ENCODE results near the gene BMP15. TPM values are rescaled to one million over a fixed set of nuclear protein-coding genes. Genes with fewer than 3 reads are reported as not detected.

The BMP15 gene
- total RNA-seq (not detected), polyA plus RNA-seq (under 1 TPM in 1 of 2 donors, not detected in 1; 0.06 TPM)
- long read RNA-seq, donor 1, result 0 reads
- long read RNA-seq, donor 2, result 0 reads
- long read RNA-seq, donor 3, result 0 reads

DNA sequence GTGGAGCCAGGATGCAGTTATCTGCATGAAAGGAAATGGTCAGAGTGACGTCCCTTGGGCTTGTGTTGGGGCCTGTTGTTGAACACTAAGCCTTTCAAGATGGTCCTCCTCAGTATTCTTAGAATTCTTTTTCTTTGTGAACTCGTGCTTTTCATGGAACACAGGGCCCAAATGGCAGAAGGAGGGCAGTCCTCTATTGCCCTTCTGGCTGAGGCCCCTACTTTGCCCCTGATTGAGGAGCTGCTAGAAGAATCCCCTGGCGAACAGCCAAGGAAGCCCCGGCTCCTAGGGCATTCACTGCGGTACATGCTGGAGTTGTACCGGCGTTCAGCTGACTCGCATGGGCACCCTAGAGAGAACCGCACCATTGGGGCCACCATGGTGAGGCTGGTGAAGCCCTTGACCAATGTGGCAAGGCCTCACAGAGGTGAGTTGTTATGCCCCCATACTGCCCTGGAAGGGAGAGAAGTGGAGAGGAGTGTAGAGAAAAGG, at the start of gene BMP15:
Gene BMP15 (plus strand): TSS at position 51 of the 492 bp plus-strand sequence. CDS start 49 bp downstream, at position 100.
- no peak within 1 kb of the TSS for H3K4me3 ChIP-seq
- no peak within 1 kb of the TSS for H3K27ac ChIP-seq
- intact Hi-C loops (cut with DNase I), result no loop called here
- WGBS, 3 donors, result 75 to 84% (median 82%) methylated on average over 9 of the region's 9 CpGs
- no peaks in the 10 kb centered on the region for H3K36me3 ChIP-seq
- TF ChIP-seq, protein P1, sequence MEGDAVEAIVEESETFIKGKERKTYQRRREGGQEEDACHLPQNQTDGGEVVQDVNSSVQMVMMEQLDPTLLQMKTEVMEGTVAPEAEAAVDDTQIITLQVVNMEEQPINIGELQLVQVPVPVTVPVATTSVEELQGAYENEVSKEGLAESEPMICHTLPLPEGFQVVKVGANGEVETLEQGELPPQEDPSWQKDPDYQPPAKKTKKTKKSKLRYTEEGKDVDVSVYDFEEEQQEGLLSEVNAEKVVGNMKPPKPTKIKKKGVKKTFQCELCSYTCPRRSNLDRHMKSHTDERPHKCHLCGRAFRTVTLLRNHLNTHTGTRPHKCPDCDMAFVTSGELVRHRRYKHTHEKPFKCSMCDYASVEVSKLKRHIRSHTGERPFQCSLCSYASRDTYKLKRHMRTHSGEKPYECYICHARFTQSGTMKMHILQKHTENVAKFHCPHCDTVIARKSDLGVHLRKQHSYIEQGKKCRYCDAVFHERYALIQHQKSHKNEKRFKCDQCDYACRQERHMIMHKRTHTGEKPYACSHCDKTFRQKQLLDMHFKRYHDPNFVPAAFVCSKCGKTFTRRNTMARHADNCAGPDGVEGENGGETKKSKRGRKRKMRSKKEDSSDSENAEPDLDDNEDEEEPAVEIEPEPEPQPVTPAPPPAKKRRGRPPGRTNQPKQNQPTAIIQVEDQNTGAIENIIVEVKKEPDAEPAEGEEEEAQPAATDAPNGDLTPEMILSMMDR (IDR thresholded peaks at IDR 0.05), result no peak
- TF ChIP-seq EP300 (IDR thresholded peaks at IDR 0.05) (no peak), POLR2A (IDR thresholded peaks at IDR 0.05) (no peak)
- H3K4me1 ChIP-seq (ENCODE audit: insufficient read depth), result no peaks in the 10 kb centered on the region
- H3K9me3 ChIP-seq, result no peaks in the 10 kb centered on the region
- H3K27me3 ChIP-seq, result no peaks in the 10 kb centered on the region
- DNase-seq, result no peak

DNA sequence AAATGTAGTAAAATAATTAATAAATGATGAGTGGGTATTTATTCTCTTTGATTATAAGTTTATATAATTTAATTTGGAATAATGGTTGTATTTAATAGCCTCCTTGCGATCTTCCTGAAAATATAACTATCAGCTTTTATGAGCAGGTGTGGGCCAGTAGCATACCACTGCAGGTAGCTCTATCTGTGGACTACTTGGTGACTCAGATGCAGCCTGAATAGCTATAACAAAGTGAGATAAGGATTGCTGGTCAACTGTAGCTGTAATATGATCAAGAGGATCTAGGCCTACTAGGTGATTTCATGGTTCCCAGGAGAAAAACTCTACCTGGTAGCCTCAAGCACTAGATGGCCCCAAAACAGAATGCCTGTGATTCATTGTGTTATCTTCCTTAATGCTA, 47.1 kb upstream of the BMP15 start:
- DNase-seq, result no peak
- Histone ChIP-seq H3K27me3 (no peaks in the 10 kb centered on the region), H3K4me3 (no peak overlapping the region), H3K4me1 (ENCODE audit: insufficient read depth) (no peaks in the 10 kb centered on the region), H3K36me3 (no peaks in the 10 kb centered on the region), H3K9me3 (no peaks in the 10 kb centered on the region), H3K27ac (no peak overlapping the region)
- TF ChIP-seq, protein P1 (IDR thresholded peaks at IDR 0.05), result no peak
- TF ChIP-seq POLR2A (IDR thresholded peaks at IDR 0.05), result no peak
- no peak for TF ChIP-seq EP300 (IDR thresholded peaks at IDR 0.05)
- WGBS, 3 donors, result 86 to 97% (median 96%) methylated on average over 1 of the region's 1 CpG
- intact Hi-C loops (cut with DNase I), result no loop called here

DNA sequence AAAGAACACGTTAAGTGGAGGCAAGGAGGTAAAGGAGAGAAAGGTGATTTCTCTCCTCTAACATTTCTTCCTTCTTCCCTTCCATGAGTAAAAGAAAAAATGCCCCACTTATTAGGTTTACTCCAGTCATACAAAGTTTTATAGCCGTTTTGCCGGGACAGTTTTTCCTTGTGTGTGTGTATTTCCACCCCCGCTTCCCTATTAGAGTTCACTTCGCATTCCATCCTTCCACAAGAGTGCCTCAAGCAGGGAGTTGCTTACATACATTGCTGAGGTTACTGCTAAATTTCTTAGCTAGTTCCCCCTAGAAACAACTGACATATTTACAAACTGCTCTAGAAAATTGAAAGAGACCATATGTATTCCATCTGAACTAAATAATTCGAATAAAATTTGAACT, 45.2 kb upstream of the BMP15 start:
- no peak overlapping the region for H3K4me3 ChIP-seq
- no peaks in the 10 kb centered on the region for H3K4me1 ChIP-seq (ENCODE audit: insufficient read depth)
- WGBS, 3 donors, result 28 to 31% (median 29%) methylated on average over 6 of the region's 6 CpGs
- TF ChIP-seq EP300 (IDR thresholded peaks at IDR 0.05) (no peak), POLR2A (IDR thresholded peaks at IDR 0.05) (no peak)
- TF ChIP-seq, protein P1 (IDR thresholded peaks at IDR 0.05), result no peak
- DNase-seq, result no peak
- H3K27me3 ChIP-seq, result no peaks in the 10 kb centered on the region
- no peaks in the 10 kb centered on the region for H3K9me3 ChIP-seq
- no peaks in the 10 kb centered on the region for H3K36me3 ChIP-seq
- H3K27ac ChIP-seq, result no peak overlapping the region
- intact Hi-C loops (cut with DNase I), result no loop called here

DNA sequence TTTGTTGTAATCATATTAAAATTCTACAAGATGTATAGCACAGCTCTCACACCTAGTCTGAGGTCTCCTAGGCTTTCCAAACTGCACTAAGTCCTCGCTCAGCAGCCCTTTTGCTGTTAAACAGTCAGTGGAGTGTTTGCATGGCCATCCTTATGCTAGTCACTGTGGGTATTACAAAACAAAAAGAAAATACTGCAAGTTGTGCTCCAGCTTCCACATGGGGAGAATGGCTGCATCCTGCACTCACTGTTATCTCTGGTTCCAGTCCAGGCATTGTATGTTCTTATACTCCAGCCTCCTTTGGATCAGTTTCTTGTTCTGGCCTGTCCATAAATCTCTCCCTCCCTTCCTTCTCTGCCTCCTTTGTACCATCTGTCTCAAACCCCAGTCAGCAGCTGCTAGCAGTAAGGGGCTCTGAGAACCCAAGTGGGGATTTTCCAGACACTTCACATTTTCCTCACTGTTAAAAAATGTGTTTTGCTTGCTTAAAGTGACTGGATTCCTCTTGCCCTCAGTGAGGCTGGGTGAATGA, 38.5 kb upstream of the BMP15 start:
- no peak overlapping the region for H3K27ac ChIP-seq
- no peaks in the 10 kb centered on the region for H3K9me3 ChIP-seq
- H3K27me3 ChIP-seq, result no peaks in the 10 kb centered on the region
- no peaks in the 10 kb centered on the region for H3K4me1 ChIP-seq (ENCODE audit: insufficient read depth)
- intact Hi-C loops (cut with DNase I), result no loop called here
- DNase-seq, result no peak
- H3K36me3 ChIP-seq, result no peaks in the 10 kb centered on the region
- WGBS, 3 donors, result 31 to 57% (median 56%) methylated on average over 1 of the region's 1 CpG
- TF ChIP-seq, protein P1 (IDR thresholded peaks at IDR 0.05), result no peak
- no peak for TF ChIP-seq POLR2A (IDR thresholded peaks at IDR 0.05)
- TF ChIP-seq EP300 (IDR thresholded peaks at IDR 0.05), result no peak
- no peak overlapping the region for H3K4me3 ChIP-seq
